Left hindlimb (tissue), 1 donor: ENCODE results near the gene MYO1B.

Experiments
- DNase-seq: peaks from one replicate; pipeline ENCODE4 v3.0.0-alpha.2; 2018

The MYO1B gene

DNA sequence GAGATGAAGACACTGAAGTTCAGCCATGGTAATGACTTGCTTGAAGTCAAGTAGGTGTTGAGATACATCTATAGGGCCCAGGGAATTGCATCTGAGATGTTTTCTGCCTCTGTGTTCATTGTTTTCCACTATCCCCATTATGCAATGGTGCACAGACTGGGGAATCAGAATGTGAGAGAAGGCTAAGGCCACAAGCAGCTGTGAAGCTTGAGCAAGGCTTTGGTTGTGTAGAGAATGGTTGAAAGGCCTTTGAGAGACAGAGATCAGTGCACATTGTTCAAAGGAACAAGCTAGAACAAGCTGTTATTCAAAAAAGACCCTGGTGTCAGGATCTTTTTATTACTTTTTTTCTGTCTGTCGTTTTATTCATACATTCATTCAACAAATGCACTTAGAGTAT, 82.3 kb downstream of the MYO1B start:
- DNase-seq: no peak

DNA sequence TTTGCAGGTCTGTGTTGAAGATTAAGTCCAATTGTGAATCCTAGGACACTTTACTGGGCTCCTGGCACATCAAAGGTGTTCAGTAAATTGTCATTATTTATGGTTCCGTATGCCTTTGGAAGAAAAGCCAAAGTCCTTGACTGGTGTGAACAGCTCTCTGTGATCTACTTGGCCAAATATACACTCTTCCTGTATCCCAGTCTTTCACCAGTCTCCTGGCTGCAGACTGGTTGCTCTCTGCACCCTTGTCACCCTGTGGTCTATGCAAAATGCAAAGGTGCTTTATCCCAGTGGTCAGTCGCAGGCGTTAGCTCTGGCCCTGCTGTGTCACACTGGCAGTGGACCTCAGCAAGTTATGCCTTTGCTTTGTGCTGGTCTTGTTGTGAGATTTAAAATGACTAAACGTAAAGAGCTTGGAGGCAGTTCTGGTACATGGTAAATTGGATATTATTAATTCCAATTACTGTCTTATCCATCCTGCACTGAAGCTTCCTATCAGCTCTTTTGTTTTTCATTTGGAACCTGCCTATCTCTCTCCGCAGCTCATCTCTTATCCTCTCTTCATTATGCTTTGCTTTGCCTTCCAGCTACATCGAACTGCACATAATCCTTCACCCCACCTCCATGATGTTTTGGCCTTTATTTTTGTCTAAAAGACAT, 83.1 kb downstream of the MYO1B start:
- DNase-seq: no peak

DNA sequence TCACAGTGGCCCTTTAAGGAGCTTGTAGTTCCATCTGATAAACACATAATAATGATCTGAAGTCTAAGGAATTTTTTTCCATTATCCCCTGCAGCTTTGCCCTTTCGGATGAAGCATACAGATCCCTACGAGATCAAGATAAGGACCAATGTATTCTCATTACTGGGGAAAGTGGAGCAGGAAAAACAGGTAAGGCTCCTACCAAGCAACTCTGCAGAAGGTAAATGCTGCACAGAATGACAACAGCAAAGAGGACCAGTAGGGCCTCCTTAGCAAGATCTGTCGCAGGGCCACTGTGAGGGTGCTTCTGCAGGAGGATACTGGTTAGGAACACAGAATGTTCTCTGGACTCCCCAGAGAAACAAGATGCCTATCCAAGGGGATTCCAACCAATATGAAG, 84.6 kb downstream of the MYO1B start:
- no peak for DNase-seq

- DNase-seq: no peak
These were observed 88.7 kb downstream of the MYO1B start for GRCh38 chr2:191333911-191334357.

DNA sequence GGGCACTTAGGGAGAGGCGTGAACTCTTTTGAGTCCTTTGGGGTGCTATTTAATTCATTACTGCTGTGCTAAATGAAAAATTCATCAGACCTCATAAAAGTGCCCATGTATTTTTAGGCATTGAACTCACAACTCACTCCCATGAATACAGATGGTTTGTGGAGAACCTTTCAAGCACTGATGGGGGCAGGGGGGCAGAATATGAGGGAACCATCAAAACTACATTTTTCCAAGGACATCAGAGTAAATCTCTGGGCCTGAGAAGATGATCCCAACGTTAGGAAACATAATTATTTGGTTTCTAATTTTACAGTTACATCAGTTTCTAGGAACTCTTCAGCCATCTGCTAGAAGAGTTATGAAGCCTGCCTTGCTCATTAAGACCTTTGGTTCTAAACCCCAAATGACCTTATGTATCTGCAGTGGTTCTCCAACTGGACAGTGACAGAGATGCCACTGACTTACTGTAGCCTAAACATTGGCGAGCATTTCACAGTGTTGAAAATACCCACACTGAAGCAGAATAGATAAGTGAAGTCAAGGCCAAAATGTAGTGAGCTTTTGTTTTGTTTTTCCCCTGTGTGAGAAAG, 90.8 kb downstream of the MYO1B start:
- no peak for DNase-seq

DNA sequence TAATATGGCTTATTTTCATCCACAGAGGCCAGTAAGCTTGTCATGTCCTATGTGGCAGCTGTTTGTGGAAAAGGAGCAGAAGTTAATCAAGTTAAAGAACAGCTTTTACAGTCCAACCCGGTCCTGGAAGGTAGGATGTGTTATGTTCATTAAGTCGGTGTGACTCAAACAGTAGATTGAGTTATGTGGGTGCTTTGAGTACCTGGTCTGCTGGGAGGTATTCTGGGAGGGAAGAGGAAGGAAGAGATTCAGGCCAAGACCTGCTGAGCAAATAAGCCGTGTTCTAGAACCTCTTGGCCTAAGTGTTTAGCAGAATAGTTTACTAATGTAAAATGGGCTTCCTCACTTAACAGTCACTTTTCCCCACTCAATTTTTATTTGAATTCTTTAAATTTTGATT, 96.2 kb downstream of the MYO1B start:
- DNase-seq: no peak

DNA sequence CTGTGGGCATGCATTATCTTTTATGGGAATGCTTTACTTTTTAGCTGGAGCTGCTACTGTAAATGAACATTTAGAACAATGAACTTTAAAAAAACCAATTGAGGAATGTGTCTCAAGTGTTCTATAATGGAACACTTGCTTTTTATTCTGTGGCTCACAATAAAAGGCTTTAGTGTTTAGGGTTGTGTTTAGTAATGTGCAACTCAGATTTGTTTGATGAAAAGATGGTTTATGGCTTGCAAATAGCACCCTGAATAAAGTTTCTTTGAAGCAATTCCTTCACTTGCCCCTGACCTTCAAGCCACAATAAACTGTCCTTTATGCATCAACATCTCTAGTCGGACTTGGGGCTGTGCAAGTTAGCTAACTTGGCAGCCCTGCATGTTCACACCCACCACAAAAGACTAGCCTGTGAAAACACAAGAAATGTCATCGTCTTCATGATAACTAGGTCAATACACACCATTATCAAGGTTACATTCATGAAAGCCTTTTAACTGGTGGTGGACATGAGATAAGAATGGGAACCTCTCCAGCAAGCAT, 98.7 kb downstream of the MYO1B start:
- no peak for DNase-seq

- DNase-seq: no peak
These were observed 100.6 kb downstream of the MYO1B start for GRCh38 chr2:191345788-191346187.

DNA sequence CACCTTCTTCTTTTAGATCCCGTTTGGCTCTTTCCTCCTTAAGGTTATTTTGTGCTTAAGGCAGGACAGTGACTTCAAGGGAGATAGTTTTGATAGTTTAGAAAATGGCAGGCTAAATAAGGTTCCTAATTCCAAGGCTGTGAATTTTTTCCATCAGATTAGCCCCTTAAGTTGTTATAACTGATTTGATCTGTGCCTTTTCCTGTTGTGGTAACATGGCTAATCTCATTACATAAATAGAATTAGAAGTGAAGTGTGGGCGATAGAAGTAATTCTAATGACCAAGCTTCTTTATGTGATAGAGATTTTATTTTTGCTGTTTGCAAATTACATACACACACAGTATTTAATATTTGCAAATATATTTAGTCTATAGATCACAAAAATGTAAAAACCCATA, 102.0 kb downstream of the MYO1B start:
- no peak for DNase-seq

DNA sequence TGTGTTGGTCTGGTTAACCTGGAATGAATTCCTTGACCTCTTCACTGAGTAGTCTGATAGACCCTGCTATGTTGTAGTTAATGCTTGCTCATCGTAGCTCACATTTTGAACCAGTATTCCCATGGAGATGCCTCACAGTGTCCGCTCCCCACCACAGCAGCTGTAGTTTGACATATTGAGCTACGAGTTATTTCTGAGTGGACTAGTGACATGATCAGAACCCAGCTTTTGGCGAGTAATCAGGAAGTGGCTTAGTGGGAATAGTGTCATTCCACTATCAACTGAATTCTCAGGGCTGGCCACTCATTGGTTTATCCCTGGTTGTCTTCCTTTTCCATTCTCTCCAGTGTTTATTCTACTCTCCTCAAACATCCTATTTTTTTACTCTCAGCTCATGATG, 102.7 kb downstream of the MYO1B start:
- DNase-seq: no peak

DNA sequence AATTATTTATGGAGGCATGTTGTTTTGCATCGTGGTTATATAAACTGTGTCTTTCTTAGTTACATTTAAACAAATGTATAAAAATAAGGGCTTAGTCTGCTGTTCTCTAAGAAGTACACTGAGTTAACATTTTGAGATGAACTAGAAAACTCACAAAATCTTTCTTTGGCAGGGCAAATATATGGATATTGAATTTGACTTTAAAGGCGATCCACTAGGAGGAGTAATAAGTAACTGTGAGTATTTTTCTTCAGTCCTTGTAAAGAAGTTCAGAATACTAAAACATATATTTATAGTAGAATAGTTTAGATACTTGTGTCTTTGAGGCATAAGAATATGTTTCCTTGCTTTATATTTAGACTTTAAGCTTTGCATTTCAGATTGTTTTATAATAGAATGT, 104.8 kb downstream of the MYO1B start:
- DNase-seq: no peak

DNA sequence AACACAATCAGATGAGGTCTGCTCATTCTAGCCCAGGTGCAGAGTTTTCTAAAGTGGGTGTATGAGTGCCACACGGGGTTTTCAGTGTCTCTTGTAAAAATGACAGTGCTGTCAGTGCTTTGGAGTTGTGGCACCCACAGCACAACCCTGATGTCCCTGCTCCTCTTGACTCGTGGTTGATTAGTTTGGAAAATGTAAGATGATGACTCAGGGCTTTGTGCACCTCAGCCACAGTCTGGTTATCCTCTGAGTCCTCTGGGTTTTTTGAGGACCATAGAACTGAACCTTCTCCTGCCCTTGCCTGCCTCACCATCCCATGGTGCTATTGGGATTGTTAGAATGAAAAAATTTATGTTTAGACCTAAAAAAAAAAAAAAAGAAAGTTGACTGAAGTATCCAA, 105.6 kb downstream of the MYO1B start:
- DNase-seq: no peak

- DNase-seq: no peak
These were observed 106.1 kb downstream of the MYO1B start for GRCh38 chr2:191351298-191351697.

DNA sequence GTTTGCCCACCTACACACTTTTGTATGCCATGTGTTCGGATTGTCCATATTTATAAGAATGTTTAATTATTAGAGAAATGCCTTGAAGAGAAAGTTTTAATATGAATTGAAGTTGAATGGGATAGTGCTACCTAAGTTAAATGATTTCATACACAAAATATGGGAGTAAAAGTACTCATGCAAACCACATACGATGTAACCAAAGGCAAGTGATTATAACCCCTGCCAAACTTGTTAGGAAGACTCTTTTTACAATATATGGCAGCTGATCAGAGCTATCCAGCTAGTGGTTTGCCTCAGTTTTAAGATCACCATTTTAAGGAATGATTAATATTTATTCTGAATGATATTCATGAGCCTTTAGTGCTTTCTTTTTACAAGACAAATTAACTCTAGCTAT, 106.7 kb downstream of the MYO1B start:
- no peak for DNase-seq

GRCh38 chr2:191352536-191352935, 107.3 kb downstream of the MYO1B start:
- peak; percentile 45 for DNase-seq

DNA sequence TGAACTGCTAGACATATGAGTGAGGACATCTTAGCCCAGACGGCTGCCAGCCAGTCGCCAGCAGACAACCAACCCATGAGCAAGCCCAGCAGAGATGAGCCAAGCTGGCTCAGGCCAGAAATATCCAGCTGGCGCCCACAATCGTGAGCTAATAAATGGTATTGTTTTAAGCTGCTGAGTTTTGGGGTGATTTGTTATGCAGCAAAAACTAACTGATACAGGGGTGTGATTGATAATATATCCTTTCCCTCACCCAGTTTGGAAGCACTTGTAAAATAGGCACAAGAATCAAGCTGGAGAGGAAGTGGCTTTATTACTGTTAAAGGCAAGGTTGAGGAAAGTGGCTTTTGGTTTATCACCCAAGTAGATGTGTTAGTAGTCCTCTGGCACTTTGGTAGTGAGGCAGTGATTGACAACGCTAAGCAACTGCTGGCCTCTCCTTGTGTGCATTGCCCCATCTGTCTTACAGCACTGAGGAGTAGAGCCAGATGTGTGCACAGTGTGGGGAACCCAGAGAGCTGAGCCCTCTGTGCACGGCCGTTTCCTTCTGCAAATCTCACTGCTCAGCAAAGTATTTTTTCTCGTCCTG, 110.1 kb downstream of the MYO1B start:
- DNase-seq: no peak

DNA sequence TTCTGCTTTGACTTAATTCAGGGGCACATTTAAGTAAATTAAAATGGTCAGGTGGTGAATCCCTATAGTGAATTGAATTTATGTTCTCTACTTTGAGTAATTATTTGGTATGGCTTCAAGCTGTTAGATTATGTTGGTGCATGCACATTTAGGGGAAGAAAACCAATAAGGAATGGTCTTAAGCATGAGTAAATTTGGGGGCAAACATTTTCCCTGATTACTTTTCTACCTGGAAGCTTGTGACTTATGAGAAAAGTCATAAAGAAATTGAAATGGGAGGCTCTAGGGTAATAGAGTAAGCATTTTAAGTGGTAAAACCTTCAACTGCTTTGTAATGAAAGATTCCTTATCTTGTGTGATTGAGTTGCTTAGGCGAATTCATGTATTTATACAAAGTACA, 112.5 kb downstream of the MYO1B start:
- DNase-seq: no peak

DNA sequence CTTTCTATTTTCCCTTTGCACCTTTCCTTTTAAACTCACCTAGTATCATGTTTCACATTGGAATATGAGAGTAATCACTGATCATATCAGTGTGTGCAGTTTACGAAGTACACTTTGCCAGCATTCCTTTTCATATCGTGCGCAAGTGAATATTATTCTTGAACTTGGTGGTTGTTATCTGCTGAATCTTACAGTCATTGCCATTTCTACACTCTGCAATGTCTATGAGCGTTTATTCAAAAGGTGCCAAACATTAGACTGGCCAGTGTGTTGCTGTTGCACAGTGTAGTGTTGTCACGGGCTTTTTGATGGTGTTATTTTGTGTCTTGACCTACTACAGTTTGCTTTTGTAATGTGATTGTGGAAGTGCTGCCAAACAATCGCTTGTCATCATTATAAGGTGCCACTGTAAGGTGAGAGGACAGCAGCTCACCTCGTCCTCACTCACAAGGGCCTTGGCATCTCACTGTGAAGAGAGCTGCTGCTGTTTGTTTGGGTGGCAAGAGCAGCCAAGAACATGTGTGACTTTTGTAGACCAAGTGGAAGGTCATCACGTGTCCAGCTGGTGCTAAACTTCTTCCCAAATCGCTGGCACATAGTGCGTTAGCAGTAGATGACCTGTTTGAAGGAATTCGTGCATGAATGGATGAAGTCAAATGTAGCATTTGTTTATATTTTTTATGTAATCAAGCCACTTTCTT, 113.3 kb downstream of the MYO1B start:
- no peak for DNase-seq

- no peak for DNase-seq
These were observed 113.9 kb downstream of the MYO1B start for GRCh38 chr2:191359133-191359532.

DNA sequence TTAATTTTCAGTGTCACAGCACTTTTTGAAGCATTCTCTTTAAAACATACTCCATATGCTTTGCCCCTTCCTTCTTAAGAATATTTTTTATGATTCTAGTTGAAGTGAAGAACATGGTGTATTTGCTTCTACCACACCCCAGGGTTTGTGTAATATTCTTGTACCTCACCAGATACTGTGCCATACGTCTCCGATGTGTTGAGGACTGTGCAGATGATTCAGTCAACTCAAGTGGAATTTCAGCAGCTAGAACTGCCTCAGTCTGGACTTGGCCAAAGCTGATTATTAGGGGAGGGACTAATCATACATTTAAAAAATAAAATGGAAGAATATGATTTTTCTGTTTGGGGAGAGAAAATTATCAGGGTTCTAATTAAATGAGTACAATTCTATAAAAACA, 115.7 kb downstream of the MYO1B start:
- no peak for DNase-seq

DNA sequence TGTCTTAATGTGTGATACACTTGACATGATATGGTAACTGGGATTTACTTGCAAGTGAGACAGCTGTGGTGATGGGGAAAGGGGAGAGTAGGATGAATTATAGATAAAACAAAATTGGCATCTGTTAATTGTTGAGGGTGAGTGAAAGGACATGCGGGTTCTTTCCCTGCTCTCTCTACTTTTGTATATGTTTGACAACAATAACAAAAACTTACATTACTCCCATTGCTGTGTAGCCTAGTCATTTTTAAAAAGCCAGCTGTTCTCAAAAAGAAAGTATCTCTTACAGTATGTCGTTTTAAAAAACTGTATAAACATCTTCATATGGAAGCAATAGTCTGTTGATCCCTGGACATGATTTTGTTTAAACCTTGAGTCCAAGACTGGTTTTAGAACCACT, 117.6 kb downstream of the MYO1B start:
- no peak for DNase-seq

DNA sequence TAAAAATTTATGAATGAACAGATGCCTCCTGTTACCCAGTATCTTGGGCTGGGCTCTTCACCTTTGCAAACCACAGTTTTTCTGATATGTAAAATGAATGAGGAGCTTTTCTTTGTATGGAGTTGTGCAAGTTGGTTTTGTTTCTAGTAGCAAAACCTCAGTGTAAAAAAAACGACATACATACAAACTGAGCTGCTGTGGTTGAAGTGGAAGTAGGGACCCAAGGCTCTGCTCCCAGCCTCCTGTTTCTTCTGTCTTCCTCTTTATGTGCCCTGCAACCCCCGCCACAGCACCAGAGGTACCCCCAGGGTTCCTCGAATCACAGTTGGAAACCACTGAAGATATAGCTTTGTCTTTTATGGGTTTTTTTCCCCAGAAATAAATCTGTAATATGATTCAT, 118.1 kb downstream of the MYO1B start:
- no peak for DNase-seq

GRCh38 chr2:191365089-191365488, 119.9 kb downstream of the MYO1B start:
- DNase-seq: no peak

DNA sequence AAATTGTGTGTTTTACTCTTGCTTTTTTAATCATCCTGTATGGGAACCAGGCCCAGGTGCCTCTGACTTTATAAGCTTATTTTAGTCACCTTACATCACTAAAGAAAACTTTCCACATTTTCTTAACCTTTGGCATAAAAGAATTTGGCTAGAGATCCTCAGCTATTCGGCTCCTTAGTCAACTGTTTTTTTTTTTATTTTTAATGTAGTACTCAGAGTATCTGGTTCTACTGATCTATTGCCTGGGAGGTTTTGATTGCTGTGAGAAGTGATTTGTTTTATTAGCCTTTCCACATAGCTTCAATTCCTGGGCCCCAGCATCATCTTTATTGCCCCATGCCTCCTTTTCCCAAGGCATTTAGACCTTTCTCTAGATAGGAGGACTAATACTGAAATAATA, 121.0 kb downstream of the MYO1B start:
- no peak for DNase-seq
